Measurements from ENCODE around the gene JAML.

Gene JAML

GRCh38 chr11:118216621-118217481 is 8.0 kb downstream of the JAML start:
- DNase-seq (ENCODE audit: low spot score) = no peak
- H3K27ac ChIP-seq = no peak overlapping the region
- CTCF ChIA-PET = interaction anchor here (0.8 to 1.5 kb wide), 3 partner anchors 10 to 48 kb away, joined by 3 to 6 read pairs (median 4); no protein-coding TSS in a partner anchor
- POLR2A ChIA-PET (ENCODE audit: low non-redundant PET) = no interaction called here
- TF ChIP-seq CTCF (conservative IDR thresholded peaks at IDR 0.05; ENCODE audit: low read depth) = no peak

GRCh38 chr11:118215765-118216164 is 9.0 kb downstream of the JAML start:
- DNase-seq (ENCODE audit: low spot score) = no peak
- ChIA-PET POLR2A (ENCODE audit: low non-redundant PET) (no interaction called here), CTCF (interaction anchor here (0.8 to 2.0 kb wide), 2 partner anchors 11 to 17 kb away, joined by 4 to 5 read pairs; no protein-coding TSS in a partner anchor)
- TF ChIP-seq CTCF (conservative IDR thresholded peaks at IDR 0.05; ENCODE audit: low read depth) = no peak
- no peak overlapping the region for H3K27ac ChIP-seq

GRCh38 chr11:118215262-118215661 is 9.5 kb downstream of the JAML start:
- CTCF ChIA-PET = interaction anchor here (2.0 kb wide), 1 partner anchor 17 kb away, joined by 5 read pairs; no protein-coding TSS in a partner anchor
- no peak overlapping the region for H3K27ac ChIP-seq
- POLR2A ChIA-PET (ENCODE audit: low non-redundant PET) = no interaction called here
- DNase-seq (ENCODE audit: low spot score) = no peak
- TF ChIP-seq CTCF (conservative IDR thresholded peaks at IDR 0.05; ENCODE audit: low read depth) = no peak

- H3K27ac ChIP-seq = no peak overlapping the region
- no peak for DNase-seq (ENCODE audit: low spot score)
- TF ChIP-seq CTCF (conservative IDR thresholded peaks at IDR 0.05; ENCODE audit: low read depth) = no peak
- ChIA-PET CTCF (interaction anchor here (0.5 to 2.0 kb wide), 3 partner anchors 16 to 58 kb away, joined by 3 to 5 read pairs (median 3); no protein-coding TSS in a partner anchor), POLR2A (ENCODE audit: low non-redundant PET) (no interaction called here)
Observed at GRCh38 chr11:118214210-118214914, 10.4 kb downstream of the JAML start.

GRCh38 chr11:118213781-118214180 is 11.0 kb downstream of the JAML start:
- POLR2A ChIA-PET (ENCODE audit: low non-redundant PET) = no interaction called here
- DNase-seq (ENCODE audit: low spot score) = no peak
- CTCF ChIA-PET = interaction anchor here (0.6 to 2.0 kb wide), 3 partner anchors 15 to 42 kb away, joined by 3 to 5 read pairs (median 3); no protein-coding TSS in a partner anchor
- no peak for TF ChIP-seq CTCF (conservative IDR thresholded peaks at IDR 0.05; ENCODE audit: low read depth)
- no peak overlapping the region for H3K27ac ChIP-seq

GRCh38 chr11:118213201-118213600 is 11.6 kb downstream of the JAML start:
- H3K27ac ChIP-seq = no peak overlapping the region
- DNase-seq (ENCODE audit: low spot score) = no peak
- CTCF ChIA-PET = interaction anchor here (0.6 kb wide), 1 partner anchor 41 kb away, joined by 3 read pairs; no protein-coding TSS in a partner anchor
- no peak for TF ChIP-seq CTCF (conservative IDR thresholded peaks at IDR 0.05; ENCODE audit: low read depth)
- POLR2A ChIA-PET (ENCODE audit: low non-redundant PET) = no interaction called here

Measured in RWPE1 (cell line).